Cardiac muscle cell (in vitro differentiated cells and primary cell): ENCODE results near the gene CHCHD6. TPM values are rescaled to one million over a fixed set of nuclear protein-coding genes. Genes with fewer than 3 reads are reported as not detected.

ENCODE experiments used
- DNase-seq, 2 donors: peaks; one replicate each; pipeline versions ENCODE4 v3.0.0 to v3.0.0-alpha.2; 2010 to 2017; ENCODE audit warnings: low read depth in 1 of 2, low spot score in 1 of 2
- H3K27ac ChIP-seq: fragments of 200-600 bp; sonication (generic); 2 replicates; pipeline ENCODE4 v1.5.1; 2016
- H3K27me3 ChIP-seq: fragments of 200-600 bp; sonication (generic); 2 replicates; pipeline ENCODE4 v1.6.0; 2016; ENCODE audit warnings: control low read depth
- H3K36me3 ChIP-seq: fragments of 200-600 bp; sonication (generic); 2 replicates; pipeline ENCODE4 v1.5.1; 2016; ENCODE audit warnings: control low read depth
- H3K4me1 ChIP-seq: fragments of 200-600 bp; sonication (generic); 2 replicates; pipeline ENCODE4 v1.8.1; 2017; ENCODE audit warnings: low read depth, mild to moderate bottlenecking, mixed run types
- H3K4me3 ChIP-seq: fragments of 200-600 bp; sonication (generic); 2 replicates; pipeline ENCODE4 v1.5.1; 2016; ENCODE audit warnings: mild to moderate bottlenecking
- H3K9me3 ChIP-seq: fragments of 200-600 bp; sonication (generic); 2 replicates; pipeline ENCODE4 v1.5.1; 2017; ENCODE audit warnings: low read depth, mild to moderate bottlenecking, control low read depth
- polyA plus RNA-seq: library from polyadenylated mRNA; unstranded; fragments of >200 nt; fragmentation: Nextera tagmentation; extraction: Ambion mirVana; gene quantifications from 2 replicates; pipeline ENCODE4 v1.2.1, GENCODE V29; 2016
- total RNA-seq: library from RNA; depleted of rRNA; stranded (reverse); fragments of >200 nt; gene quantifications from 2 replicates; pipeline ENCODE4 v1.2.3, GENCODE V29; 2016
- TF ChIP-seq, protein P1 (sequence below): IDR thresholded peaks from 2 replicates; pipeline ENCODE4 v1.5.1; 2012; ENCODE audit warnings: low read depth, mild to moderate bottlenecking, low read length

Gene CHCHD6
- total and polyA plus RNA-seq, 2 experiments from 2014 or later = 76.0 to 102 TPM

DNA sequence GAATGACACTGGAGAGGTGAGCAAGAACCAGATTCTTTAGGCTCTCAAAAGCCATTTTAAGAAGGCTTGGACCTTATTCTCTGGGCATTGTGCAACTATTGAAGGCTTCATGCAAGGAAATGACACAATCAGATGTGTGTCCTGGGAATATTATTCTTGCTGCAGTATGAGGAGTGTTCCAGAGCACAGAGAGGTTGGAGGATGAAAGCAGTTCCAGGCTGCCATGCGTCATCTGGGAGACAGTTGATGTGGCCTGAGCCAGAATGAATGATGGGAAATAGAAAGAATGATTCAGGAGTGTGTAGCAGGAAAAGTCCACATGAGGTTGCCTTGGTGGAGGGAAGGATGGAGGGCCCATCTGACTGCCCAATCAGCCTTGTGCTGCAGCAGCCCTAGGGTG lies 123.1 kb downstream of the CHCHD6 start:
- Histone ChIP-seq H3K9me3 (no peaks in the 10 kb centered on the region), H3K4me1 (no peaks in the 10 kb centered on the region), H3K27me3 (no peaks in the 10 kb centered on the region), H3K27ac (no peak overlapping the region), H3K36me3 (no peaks in the 10 kb centered on the region), H3K4me3 (no peak overlapping the region)
- peak in 1 of 2 donors; percentile 62 for DNase-seq
- TF ChIP-seq, protein P1, sequence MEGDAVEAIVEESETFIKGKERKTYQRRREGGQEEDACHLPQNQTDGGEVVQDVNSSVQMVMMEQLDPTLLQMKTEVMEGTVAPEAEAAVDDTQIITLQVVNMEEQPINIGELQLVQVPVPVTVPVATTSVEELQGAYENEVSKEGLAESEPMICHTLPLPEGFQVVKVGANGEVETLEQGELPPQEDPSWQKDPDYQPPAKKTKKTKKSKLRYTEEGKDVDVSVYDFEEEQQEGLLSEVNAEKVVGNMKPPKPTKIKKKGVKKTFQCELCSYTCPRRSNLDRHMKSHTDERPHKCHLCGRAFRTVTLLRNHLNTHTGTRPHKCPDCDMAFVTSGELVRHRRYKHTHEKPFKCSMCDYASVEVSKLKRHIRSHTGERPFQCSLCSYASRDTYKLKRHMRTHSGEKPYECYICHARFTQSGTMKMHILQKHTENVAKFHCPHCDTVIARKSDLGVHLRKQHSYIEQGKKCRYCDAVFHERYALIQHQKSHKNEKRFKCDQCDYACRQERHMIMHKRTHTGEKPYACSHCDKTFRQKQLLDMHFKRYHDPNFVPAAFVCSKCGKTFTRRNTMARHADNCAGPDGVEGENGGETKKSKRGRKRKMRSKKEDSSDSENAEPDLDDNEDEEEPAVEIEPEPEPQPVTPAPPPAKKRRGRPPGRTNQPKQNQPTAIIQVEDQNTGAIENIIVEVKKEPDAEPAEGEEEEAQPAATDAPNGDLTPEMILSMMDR = no peak

DNA sequence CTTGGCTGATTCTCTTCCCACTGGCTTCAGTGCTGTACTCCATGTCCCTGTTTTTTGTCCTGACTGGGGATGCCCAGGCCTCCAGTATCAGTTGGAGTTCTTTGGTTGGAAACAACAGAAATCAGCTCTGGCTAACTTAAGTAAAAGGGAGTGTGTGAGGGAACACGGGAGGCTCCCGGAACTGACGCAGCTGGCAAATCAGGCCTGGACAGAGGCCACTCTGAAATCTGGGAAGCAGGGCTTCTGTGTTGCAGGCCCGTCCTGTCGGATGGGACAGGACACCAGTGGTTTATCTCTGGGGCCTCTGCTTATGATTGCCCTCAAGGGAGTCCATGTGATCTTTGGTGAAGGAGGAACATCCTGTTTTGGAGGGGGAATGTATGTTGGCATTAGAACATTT lies 124.3 kb downstream of the CHCHD6 start:
- Histone ChIP-seq H3K4me1 (no peaks in the 10 kb centered on the region), H3K4me3 (no peak overlapping the region), H3K27ac (no peak overlapping the region), H3K27me3 (no peaks in the 10 kb centered on the region), H3K36me3 (no peaks in the 10 kb centered on the region), H3K9me3 (no peaks in the 10 kb centered on the region)
- TF ChIP-seq, protein P1 = no peak
- DNase-seq = peak in 1 of 2 donors; percentile 29

DNA sequence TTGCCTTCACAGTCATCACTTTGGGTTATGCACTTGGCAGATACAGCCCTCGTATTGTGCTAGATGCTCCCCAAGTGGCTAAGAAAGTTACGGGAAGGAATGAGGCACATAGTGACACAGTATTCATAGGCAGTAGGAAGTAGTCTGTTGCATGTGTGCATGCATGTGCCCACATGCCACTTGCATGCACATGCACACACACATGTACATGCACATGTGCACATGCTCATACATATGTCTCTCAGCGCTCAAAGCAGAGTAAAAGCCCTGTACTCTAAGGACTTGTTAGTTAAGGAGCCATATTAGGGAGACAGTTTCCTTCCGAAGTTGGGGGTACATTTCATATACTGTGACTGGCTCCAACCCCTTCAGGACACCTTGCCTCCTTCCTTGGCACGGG lies 128.9 kb downstream of the CHCHD6 start:
- no peaks in the 10 kb centered on the region for H3K36me3 ChIP-seq
- no peak overlapping the region for H3K27ac ChIP-seq
- H3K4me3 ChIP-seq = no peak overlapping the region
- H3K27me3 ChIP-seq = no peaks in the 10 kb centered on the region
- no peak for DNase-seq
- H3K4me1 ChIP-seq = no peaks in the 10 kb centered on the region
- TF ChIP-seq, protein P1 = no peak
- no peaks in the 10 kb centered on the region for H3K9me3 ChIP-seq

DNA sequence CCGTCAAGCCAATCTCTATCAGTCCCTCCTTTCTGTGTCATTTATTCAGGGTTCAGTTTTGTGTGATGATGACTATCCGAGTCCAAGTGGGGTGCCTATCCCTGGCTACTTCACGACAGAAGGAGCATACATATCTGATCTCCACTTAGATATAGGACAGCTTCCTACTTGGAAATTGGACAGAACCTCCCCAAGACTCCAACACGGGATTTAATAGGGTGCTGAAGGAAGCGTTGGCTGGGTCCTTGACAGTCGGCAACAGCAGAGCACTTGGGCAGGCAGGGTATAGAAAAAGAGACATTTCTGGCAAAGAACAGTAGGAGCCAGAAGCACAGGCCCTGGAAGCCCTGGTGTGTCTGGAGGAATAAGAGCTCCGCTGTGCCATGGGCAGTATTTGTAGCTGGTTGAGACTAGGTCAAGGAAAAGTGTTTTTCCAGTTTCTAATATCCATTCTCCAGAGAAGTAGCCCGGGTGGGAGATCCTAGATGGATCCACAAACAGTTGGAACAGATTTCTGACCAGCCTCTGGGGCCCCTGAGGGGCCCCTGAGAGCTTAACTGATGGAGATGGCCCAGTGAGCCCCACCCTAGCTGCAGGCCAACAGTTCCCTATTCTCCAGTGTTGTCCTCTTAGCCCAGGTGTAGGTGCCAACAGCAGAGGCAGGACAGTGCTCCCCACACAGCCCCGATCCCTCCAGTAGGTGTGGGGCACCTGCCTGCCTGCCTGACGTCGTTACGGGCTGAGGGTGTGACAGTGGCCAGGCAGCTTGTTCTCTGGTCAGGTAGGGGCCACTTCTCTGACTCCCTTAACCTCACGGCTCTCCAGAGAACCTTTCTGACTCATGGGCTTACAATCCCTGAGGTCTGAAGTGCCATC lies 130.8 kb downstream of the CHCHD6 start:
- TF ChIP-seq, protein P1 = no peak
- H3K27me3 ChIP-seq = no peaks in the 10 kb centered on the region
- H3K9me3 ChIP-seq = no peaks in the 10 kb centered on the region
- H3K36me3 ChIP-seq = no peaks in the 10 kb centered on the region
- no peak for DNase-seq
- H3K4me1 ChIP-seq = no peaks in the 10 kb centered on the region
- no peak overlapping the region for H3K4me3 ChIP-seq
- no peak overlapping the region for H3K27ac ChIP-seq

DNA sequence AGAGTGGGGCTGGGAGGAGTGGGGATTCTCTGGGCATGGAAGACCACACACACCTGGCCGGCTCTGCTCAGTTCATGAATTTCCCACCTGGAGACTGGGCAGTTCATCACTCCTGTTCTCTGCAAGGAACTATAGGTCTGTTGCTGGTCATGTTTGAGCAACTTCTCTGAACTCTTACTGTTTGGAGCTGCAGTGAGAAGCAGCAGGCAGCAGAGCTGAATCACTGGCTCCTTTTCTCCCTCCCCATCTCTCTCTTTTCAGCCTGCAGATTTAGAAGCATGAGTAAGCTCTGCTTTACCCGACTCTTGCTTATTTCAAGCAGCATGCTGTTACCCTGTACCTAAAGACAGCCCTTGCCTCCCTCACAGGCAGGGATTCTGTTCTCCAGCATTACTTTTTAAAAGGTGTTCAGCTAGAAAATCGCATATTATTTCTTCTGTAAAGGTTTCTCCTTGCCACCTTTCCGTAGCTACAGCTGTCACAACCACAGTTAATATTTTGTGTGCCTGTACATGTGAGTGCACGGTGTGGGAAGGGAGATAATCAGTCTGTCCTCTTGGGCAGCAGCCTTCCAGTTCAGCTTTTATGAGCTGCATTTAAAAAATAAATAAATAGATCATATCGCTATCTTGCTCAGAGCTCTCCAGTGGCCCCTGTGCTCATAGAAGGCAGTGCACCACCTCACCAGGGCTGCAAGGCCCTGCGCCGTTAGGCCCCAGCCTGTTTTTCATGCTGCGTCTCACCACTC lies 131.6 kb downstream of the CHCHD6 start:
- Histone ChIP-seq H3K9me3 (no peaks in the 10 kb centered on the region), H3K4me1 (no peaks in the 10 kb centered on the region), H3K36me3 (no peaks in the 10 kb centered on the region), H3K27ac (no peak overlapping the region), H3K4me3 (no peak overlapping the region), H3K27me3 (no peaks in the 10 kb centered on the region)
- peak in 1 of 2 donors; percentile 34 for DNase-seq
- TF ChIP-seq, protein P1 = no peak
